ENCODE results near the gene HEPACAM.

- TF ChIP-seq, protein P1, sequence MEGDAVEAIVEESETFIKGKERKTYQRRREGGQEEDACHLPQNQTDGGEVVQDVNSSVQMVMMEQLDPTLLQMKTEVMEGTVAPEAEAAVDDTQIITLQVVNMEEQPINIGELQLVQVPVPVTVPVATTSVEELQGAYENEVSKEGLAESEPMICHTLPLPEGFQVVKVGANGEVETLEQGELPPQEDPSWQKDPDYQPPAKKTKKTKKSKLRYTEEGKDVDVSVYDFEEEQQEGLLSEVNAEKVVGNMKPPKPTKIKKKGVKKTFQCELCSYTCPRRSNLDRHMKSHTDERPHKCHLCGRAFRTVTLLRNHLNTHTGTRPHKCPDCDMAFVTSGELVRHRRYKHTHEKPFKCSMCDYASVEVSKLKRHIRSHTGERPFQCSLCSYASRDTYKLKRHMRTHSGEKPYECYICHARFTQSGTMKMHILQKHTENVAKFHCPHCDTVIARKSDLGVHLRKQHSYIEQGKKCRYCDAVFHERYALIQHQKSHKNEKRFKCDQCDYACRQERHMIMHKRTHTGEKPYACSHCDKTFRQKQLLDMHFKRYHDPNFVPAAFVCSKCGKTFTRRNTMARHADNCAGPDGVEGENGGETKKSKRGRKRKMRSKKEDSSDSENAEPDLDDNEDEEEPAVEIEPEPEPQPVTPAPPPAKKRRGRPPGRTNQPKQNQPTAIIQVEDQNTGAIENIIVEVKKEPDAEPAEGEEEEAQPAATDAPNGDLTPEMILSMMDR (conservative IDR thresholded peaks at IDR 0.05; ENCODE audit: low read depth, low read length), result no peak
- TF ChIP-seq EZH2 (IDR thresholded peaks at IDR 0.05; ENCODE audit: borderline replicate concordance, low read depth, low read length, poor library complexity, severe bottlenecking), result no peak
These were observed 36.0 kb upstream of the HEPACAM start for GRCh38 chr11:124971810-124972209.
